ELR (cell line): ENCODE data around the gene MUC6.
"Not testable (repeated sequence)": the region's sequence is repeated elsewhere in the genome, so short reads cannot be mapped to it uniquely, and the experiment has no call there.

Experiments used
- DNase-seq: peaks from one replicate; pipeline ENCODE4 v3.0.0-alpha.2; 2015; ENCODE audit warnings: low read depth

MUC6 gene

DNA sequence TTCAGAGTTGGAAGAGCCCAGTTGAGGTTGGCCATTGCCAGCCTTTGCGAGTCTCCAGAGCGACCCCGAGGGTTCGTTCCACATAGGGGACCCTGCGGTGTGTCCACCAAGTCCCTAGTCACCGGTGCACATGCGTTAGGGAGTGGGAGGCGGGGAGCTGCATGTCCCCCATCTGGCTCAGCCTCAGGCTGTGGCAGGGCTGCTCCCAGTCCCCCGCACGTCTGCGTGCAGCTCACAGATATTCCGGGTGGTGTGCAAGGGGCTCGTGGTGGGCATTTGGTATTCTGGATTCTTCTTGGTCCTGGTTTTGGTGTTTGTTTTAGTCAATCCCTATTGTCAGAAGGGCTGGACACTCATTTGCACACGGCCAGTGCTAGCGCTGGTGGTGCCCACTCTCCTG is 48.8 kb downstream of the MUC6 start:
- DNase-seq = no peak

DNA sequence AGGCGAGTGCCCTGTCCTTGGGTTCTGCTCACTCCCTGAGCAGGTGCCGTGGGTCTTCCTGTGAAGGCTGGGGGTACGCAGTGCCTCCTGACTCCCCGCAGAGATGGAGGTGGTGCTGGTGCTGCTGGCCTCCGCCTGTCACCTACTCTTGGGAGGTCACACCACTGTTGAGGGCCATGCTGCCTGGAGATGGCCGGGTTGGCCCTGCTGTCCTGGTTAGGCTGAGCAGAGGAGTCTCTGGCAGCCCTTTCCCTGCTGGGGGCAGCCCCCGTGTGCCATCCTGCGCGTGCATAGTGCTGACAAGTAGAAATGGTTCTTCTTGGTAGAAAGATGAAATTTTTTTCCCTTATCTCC is 49.6 kb downstream of the MUC6 start:
- DNase-seq = no peak

DNA sequence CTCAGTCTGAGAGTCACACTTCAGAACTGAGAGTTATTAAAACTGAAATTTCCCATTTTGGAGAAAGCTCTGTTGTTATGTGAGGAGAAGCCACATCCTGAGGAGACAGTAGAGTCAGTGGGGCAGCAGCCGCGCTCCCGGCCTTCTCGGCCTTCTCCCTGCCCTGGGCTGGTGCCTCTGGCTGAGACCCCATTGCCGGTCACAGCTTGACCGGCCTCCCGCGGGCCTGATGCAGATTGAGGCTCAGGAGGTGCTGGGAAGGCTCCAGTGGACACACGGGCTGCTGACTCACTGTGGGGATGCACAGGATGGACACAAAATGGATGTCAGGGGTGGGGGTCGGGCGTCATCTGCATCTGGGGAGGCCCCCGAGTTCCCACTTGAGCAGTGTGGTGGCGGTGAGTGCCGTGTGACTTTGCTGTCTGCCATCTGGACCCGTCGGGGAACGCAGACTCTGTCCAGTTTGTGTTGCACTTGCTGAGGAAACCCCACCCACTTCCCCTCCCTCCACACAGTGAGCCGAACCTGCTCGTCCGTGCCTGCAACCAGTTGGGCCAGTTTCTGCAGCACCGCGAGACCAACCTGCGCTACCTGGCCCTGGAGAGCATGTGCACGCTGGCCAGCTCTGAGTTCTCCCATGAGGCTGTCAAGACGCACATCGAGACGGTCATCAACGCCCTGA is 50.1 kb downstream of the MUC6 start:
- DNase-seq = no peak

DNA sequence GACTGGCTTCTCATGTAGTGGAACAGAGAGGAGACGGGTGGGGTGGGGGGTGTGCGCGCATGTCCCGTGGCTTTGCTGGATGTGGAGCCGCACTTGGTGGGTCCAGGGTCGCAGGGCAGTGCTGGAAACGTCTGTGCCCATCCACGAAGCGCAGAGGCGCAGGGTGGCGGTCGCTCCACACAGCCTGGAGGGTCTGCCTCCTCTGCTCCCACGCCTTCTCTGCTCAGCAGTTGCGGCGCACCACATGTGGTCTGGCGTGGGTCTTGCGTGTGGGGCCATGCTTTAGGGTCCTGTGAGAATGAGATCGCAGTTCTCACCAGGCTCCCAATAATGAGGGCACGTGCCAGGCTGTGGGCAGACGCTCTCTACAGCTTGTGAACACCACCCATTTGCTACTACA is 50.7 kb downstream of the MUC6 start:
- no peak for DNase-seq

DNA sequence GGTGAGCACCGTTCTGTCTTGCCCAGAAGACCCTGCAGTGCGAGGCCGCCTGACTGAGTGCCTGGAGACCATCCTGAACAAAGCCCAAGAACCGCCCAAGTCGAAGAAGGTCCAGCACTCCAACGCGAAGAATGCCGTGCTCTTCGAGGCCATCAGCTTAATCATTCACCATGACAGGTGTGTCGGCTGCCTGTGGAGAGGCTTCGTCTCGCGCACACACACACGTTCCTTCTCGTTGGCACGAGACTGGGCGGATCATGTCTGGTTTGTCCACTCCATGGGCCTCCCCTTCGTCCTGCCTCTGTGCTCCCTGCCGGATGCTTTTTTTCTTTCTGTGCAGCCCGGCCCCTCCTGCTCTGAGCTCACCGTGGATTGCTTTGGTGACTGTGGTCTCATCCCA is 51.1 kb downstream of the MUC6 start:
- DNase-seq = no peak

DNA sequence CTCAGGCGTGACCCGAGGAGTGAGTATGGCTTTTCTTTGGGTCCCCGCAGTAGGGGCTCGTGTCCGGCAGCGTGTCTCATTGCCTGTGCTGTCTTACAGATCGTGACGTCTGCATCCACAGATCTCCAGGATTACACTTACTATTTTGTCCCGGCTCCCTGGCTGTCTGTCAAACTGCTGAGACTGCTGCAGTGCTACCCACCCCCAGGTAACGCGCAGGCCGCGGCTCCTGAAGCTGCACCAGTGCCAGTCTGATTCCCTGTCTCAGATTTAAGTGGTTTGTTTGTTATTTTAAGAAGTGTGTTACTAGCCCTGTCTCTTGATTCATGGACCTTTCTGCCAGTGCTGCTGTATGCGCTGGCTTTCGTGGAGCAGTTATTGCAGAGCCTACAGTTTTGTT is 52.0 kb downstream of the MUC6 start:
- DNase-seq = no peak

DNA sequence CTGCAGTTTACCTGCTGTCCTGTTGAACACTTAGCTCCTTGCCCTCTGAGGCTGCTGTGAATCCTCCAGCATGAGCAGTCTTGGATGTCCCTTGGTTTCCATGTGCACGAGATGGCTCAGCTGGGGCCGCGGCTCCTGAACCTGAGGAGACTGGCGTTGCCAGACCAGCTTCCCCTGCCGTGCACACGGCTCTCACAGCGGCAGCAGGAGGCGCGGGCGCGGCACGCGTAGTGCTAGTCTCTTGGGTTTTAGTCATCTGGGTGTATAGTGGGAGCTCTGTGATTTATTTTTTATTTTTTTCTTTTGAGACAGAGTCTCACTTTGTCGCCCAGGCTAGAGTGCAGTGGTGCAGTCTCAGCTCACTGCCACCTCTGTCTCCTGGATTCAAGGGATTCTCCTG is 54.8 kb downstream of the MUC6 start:
- DNase-seq = no peak

DNA sequence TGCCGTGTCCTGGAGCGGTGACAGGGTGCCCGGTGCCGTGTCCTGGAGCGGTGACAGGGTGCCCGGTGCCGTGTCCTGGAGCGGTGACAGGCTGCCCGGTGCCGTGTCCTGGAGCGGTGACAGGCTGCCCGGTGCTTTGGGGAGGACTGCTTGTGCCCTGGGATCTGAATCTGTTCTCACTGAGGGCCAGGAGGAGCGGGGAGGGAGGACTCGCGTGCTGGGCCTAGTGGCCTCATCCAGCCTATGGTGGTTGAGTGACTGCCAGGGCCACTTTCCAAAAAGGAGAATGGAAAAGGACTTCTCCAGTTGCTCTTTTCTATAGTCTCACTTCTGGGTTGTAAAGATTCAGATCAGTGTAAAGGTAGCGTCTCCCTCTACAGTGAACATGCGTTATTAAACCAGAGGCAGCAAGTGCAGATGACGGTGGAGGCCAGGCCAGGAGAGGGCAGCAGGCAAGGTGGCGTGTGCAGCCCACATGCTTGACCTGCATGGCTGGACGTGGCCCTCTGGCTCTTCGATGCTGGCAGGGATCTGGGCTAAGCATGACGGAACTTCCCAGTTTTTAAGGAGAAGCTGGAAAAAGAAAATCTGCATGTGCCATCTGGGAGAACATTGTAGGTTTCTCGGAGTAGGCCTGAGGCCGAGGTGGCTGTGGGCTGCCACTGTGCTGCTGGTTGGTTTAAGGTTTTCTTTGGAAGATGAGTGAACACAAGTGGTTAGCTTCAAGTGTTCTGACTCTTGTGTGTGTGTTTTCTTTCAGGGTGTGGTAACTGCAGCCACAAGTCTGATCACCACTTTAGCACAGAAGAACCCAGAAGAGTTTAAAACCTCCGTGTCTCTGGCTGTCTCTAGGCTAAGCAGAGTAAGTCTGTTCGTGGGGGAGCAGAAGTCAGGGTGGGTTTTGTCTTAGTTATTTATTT is 55.8 kb downstream of the MUC6 start:
- DNase-seq = no peak

DNA sequence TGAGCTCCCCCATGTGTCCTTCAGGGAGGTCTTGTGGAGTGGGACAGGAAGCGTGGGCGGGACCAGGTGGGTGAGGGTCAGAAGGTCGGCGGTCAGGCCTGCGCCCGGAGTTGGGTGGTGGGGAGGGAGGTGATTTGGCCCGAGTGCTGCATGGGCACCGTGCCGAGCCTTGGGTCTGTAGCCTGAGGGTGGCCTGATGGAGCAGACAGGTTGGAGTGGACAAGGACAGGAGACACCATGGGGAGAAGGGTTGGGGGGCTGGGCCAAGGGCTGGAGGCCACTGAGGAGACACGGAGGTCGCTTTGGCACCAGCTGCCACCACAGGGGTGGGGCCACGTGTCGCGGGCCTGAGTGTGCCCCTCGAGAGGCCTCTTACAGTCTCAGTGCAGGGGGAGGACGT is 57.7 kb downstream of the MUC6 start:
- DNase-seq = no peak

DNA sequence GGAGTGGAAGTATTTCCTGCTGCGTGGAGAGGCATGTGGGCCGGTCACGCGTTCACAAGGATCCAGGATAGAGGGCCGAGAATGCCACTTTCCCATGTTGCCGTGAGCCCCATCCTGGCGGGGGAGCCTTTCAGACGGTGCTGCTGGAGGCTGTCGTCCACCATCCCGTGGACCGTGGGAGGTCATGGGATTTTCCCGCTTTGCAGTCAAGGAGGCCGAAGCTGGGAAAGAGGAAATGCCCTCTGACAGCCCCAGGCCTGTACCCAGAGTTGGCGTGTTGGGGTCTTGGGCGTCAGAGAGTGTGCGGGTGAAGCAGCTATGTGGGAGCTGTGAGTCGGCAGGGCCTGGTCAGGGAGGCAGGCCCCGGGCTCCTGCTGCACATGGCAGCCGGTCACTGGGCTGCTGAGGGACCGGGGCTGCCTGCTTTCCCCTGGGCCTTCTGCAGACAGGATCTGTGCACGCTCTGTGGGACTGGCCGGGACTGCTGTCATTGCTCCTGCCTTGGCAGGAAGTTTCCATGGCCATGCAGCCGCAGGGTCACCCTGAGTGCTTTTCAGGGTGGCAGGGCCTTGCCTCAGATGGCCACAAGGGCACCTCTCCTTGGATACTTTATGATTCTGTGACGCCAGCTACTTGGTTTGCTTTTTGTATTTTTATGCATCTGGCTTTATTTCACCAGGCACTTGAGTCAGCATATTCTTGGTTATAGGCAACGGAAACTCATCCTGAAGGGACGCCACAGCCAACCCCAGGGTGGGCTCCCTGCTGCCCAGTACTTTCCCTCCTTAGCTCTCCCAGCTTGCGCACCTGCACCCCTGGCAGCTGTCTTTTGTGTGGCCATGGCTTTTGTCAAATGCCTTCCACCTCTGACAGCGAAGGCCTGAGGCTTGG is 58.4 kb downstream of the MUC6 start:
- DNase-seq = no peak

DNA sequence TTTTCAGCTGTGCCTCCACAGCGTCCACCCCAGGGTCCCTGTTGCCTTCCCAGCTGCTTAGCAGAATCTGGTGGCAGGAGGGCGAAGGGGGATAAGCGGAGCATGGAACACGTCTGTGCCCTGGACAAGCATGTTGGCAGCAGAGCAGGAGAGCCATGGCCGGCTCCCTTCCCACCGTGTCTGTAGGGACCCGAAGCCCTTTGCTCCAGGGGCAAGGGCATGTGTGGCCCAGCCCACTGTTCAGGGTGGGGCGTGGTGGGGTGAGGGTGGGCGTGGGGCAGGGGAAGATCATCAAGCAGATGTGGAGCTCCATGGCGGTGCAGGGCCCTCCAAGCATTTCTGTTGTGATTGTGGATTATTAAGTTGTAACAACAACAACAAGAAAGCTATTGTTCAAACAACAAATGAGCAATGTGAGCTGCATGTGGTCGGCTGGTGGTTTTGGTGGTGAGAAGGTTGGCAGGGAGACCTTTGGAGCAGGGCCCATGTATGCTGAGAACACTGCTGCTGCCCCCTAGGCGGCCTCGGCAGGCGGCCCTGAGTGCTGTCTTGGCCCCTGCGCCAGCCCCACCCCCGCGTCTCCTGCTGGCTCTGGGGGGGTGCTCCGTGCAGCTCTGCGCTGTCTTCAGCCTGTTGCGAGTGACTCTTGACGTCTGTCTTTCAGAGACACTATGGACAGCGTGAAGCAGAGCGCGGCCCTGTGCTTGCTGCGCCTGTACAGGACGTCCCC is 59.9 kb downstream of the MUC6 start:
- DNase-seq = no peak

DNA sequence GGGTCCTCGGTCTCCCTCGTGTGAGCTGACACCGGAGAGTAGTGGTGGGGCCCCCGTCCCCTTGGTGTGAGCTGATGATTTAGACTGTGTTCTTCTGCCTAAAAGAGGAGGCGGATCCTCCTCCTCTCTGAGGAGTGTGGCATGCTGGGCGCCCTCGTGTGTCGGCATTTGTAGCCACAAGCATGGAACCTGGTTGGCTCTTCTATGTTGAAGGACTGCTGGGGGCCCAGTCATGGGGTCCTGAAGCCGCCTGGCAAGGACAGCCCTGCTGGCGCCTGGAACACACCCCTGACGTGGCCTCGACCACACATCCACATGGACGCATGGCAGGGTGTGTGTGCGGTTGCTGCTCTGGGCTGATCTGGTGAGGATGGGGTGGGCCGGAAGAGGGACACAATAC is 60.7 kb downstream of the MUC6 start:
- DNase-seq = peak; percentile 42

DNA sequence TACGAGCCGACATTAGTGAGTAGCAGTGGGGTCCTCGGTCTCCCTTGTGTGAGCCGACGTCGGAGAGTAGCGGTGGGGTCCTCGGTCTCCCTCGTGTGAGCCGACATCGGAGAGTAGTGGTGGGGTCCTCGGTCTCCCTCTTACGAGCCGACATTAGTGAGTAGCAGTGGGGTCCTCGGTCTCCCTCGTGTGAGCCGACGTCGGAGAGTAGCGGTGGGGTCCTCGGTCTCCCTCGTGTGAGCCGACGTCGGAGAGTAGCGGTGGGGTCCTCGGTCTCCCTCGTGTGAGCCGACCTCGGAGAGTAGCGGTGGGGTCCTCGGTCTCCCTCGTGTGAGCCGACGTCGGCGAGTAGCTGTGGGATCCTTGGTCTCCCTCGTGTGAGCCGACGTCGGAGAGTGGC is 61.1 kb downstream of the MUC6 start:
- DNase-seq = not testable (repeated sequence)

DNA sequence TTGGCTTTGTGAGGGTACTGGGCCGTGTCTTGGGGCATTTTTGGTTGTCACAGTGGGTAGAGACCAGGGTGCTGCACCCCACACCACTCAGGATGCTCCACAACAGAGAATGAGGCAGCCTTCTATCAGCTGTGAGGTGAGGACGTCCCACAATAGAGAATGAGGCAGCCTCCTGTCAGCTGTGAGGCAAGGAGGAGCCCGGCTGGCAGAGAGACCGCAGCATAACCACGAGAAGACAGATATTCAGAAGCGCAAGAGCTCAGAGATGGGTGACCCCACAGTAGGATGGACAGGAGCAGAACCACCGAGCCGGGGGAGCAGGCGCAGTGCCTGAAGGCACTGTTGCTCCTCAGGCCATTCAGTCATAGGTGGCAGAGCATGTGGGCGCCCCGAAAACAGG is 63.3 kb downstream of the MUC6 start:
- no peak for DNase-seq

DNA sequence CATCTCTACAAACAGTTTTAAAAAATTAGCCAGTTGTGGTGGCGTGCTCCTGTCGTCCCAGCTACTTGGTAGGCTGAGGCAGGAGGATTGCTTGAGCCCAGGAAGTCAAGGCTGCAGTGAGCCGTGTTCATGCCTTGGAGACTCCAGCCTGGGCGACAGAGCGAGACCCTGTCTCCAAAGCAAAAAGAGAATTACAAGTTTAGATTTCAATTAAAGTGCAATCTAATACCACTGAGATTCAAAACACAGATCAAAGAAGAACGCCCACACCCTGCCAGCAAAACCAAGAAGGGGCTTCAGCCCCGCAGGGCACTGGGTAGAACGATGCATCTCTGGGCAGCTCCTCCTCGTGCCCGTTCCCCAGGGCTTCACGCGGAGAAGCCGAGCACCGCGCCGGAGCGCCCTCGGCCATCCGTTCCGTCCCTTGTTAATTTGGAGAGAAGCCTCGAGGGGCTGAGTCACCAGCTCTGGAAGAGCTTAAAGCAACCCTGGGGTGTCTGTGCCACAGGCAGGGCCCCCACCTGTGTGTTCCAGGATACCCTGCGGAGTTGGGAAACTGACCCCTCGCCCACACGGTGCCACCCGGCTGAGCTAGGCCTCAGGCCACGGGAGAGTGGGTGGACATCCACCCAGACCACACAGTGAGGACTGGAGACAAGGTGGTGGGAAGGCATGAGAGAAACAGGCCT is 63.9 kb downstream of the MUC6 start:
- no peak for DNase-seq

DNA sequence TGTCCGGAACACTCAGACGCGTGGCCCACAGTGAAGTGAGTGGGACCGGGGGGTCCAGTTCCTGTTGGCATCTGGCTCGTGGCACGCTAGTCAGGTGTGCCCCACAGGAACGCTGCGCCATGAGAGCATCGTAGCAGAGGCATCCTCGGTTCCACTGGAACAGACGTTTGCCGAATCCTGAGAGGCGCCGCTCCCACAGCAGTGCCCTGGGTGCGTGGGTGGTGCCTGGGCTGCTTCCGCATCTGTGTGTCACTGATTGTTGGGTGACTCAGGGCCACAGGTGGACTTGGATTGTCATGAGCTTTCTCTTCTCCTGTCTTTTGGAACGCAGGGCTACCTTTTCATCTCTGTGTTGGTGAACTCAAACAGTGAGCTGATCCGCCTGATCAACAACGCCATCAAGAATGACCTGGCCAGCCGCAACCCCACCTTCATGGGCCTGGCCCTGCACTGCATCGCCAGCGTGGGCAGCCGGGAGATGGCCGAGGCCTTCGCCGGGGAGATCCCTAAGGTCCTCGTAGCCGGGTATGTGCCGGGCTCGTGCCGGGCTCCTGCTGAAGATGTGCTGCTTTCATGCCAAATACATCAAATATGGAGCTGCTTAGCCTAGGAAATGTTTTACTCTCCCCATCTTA is 64.7 kb downstream of the MUC6 start:
- DNase-seq = no peak

DNA sequence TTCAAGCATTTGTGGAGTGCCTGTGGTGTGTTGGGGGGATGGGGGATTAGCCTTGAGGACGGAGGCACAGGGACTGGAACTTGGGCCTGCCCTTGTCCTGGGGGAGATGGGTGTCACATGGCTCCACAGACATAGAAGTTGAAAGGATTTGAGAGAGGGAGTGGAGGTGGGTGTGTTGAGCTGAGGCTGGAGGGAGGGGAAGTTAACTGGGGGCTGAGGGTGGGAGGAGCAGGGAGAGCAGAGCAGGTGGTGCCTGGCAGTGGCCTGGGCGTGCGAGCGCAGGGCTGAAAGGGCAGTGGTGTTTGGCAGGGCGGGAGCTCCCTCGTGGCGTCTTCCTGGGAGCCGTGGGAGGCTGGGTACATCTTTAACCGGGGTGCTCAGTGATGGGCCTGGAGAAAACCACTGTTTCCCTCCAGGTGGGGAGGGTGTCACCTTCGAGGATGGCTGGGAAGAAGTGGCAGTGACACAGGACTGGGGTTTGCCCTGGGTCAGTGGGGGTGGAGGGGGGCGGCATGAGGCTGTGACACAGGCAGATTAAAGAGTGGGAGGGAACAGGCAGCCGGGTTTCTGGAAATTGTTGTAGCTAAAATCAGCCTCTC is 65.3 kb downstream of the MUC6 start:
- DNase-seq = no peak

DNA sequence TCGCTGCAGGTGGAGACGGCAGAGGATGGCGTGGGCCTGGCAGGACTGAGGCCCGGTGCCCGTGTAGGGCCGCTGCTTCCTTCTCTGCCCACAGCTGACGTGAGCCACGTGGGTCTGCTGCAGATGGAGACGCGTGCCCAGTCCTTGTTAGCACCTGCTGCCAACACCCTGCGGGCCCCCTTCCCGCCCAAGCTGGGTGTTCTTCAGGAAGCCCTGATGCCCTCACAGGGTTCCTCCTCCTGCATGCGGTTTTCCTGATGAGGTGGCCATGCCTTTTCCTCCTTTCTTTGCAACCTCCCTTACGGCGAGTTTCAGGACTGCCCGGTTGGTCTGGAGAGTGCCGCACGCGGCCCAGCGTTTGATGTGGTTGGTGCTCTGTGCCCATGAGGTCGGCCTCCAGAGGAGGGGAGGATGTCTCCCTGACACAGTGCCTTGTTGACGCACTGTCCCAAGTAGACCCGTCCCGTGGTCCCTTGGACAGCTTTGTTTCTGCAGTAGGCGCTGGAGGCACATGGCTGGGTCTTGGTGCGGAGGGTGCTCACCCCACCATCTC is 66.1 kb downstream of the MUC6 start:
- DNase-seq = no peak

DNA sequence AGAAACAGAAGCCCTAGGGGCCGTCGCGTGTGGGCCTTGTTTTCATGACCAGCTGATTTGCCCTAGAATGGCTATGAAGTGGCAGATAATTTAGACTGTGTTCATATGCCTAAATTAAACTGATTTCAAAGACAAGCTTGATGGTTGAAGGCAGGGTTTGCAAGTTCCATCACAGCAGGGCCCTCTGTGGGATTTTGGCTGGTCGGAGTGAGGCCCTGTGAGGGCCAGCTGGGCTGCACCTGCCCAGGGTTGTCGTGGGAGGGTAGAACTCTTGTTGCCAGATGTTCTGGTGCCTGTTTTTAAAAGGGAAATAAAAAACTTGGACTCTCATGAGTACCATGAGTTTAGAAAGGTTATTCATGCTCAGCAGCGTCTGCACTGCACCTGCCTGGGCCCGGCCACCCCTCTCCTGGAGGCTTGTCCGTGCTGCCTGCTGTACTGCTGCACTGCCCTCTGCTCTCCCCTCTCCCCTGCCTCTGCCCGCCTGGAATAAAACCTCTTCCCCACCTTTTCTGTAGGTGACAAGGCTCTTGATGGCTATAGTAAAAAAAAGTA is 66.8 kb downstream of the MUC6 start:
- DNase-seq = no peak

DNA sequence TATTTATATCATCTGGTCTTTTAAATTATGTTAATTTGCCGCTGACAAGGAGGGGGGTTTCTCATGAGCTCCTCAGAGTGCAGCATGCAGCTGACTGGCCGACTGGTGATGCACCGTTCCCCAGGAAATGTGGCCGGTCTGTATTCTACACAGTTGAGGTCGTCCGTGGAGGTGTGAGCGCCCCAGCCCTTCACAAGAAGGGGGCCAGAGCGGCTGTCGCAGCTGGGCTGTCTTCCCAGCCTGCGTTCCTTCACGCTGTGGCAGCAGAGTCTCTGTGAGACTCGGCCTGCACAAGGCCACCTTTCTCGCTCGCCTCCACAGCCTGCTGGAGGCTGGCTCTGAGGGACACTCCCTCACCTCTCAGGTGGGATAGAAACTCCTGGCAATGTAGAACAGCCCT is 67.7 kb downstream of the MUC6 start:
- DNase-seq = no peak
